NCI-H69 (cell line): ENCODE measurements around the gene OMP.

Experiments used
- DNase-seq: peaks from one replicate; lab custom pipeline; 2025; lab: John Stamatoyannopoulos, UW

Gene OMP

DNA sequence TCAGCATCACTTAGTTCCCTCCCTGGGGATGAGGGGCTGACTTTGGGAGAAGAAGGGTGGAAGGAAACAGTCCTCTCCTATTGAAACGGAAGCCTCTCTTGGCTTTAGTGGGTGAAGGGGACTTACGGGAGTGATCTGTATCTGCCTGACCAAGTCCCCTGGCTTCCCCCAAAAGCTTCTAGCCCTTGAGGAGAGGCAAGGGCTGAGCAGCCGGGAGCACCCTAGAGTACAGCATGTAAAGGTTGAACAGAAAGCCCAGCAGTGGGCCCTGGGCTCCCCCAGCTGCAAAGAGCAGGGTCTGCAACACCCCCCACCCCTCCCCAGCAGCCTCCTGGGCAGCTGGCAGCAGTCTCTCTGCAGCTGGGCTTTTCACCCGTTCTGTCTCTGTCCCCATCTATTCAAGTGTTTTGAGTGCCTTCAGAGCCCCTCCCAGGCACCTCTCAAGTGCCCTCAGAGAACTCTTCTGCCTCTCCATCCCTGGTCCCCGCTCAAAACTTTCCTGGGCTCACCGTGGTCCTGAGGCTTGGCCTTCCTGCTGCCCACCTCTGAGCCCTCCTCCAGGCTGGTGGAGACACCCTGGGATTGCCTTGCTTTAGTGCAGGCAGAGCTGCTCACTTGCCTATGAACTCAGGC is 33.2 kb upstream of the OMP start:
- DNase-seq: peak; percentile 10

DNA sequence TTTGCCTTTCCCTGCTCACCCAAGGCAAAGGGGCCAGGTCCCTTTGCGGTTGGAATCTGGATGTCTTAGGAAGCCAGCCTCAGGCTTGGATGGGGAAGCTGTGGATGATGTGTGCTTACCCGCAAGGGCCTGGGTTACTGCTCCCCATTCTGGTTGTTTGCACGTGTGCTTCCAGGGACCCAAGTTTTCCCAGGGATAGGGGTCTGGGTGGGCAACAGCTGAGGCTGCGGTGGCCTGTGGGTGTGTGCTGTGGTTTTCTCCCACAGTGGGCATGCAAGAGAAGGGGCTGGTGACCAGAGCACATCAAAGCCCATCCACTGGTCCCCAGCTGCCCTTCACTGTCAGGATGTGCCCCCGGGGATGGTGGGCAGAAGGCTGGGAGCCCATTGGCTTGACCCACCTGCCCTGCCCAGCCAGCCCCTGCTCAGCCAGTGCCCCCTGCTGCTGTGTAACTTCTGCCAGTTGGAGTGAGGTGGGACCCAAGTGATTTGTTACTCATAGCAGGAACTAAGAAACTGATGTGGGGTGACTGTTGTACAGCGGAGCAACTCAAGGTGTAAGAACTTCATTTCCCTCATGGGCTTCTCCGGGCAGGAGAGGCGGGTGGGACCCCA is 32.6 kb upstream of the OMP start:
- DNase-seq: no peak

DNA sequence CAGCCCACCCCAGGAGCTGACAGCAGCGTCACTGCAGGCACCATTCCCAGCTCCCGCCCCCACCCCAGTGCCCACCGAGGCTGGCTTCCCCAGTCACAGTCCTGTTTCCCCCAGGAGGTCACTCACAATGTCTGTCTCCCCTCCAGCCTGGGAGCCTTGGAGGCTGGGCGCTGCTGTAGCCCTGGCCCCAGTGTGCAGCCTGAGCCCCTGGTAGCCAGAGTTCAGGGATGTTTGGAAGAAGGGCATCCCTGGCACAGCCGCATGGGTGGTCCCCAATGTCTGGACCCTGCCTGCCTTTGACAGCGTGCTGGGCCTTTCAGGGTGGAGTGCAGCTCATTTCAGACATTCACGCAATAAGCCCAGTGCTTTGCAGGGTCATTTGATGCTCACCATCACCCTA is 31.6 kb upstream of the OMP start:
- no peak for DNase-seq

DNA sequence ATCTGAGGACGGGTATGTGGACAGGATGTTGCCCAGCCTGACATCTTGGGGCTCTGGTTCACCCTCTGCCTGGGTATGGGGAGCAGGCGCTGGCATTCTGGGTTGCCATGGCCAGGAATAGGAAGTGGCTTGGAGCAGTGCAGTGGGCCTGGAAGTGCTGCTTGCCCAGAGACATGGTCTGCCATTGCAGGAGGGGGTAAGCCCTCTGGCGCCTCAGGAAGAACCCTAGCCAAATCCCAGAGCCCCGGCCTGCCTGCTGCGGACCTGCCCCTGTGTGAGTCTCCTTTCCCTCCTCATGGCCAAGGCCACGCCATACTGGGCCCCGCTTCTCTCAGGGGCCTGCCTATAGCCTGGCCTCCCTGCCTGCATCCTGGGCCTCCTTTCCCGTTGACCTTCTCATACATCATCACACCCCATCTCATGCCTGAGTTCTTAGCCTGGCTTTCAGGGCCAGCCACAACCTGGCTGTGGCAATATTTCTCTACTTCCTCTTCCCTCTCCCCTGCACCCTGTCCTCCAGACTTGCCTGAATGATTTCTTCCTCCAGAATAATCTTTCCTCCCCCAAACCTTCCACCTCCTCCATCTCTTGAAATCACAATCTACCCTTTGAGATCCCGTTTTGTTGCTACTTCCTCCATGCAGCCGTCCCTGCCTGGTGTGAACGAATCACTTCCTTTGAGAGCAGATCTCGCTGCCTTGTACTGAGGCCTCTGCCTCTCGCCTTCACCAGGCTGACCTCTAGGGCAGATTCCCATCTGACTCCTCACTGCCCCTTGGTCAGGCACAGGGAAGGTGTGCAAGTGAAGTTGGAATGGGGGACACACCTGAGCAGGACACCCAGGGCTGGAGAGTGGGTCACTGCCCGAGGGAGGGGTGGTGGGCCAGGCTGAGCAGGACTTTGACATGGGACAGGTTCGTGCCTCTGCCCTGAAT is 30.7 kb upstream of the OMP start:
- no peak for DNase-seq

DNA sequence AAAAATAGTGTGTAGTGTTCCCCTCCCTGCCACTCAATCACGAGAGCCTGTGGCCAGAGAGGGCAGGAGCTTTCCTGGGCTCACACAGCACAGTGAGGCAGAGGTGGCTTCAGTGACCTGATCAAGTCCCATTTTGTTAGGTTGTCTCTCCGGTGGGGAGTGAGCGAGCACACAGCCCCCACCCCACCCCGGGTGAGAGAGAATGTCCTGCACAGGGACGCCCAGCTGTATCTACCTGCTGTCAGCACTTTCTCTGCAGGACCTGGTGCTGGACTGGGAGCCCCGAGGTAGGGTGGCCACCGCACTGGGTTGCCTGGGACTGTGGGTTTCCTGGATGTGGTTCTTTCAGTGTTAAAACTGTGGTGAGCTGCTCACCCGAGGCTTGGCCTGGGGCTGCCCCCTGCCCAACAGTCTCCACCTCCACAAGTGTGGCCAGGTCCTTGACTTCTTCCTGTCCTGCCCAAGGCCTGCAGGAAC is 29.8 kb upstream of the OMP start:
- DNase-seq: no peak

DNA sequence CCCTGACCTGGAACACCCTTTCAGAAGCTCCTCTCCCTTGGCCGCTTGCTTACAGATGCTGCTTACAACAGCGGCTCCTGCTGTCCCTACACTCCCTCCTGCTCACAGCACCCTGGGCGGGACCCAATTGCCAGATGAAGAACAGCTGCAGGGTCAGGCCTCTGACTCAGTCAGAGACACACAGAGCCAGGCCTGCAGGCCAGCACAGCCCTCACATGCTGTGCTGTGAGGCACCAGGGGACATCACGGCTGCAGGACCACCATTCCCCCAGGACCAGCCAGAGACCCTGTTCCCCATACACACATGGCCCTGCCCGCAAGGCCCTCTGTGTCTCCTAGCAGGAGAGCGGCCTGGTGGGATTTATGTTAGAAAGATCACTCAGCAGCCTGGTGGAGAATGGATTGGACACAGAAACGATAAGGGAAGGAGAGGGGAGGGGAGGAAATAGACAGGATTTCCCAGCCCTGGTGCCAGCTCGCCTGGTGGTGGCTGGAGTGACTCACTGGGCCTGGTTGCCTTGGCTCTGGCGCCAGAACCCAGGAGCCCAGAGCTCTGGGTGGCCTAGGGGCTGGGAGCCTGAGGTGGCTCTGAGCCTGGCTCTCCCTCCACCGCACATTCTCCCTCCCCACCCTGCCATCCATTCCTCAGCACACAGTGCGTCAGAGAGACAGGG is 29.2 kb upstream of the OMP start:
- DNase-seq: peak; percentile 48

DNA sequence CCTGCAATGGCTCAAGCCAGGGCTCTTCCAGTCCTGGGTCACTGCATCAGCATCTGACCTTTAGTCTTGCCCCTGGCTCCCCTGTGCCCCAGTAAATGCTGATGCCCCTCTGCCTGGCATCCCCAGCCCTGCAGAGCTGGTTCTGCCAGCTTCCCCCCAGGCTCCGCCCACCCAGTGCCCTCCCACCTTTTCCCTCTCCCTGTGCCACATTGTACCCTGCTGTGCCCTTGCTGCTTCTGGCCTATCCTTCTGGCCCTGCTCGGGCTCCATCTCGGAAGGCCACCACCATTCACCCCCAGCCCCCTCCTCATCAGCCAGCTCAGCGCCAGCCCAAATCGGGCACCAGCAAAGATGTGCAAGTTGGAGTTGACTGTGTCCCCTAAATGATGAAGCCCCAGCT is 28.4 kb upstream of the OMP start:
- peak; percentile 23 for DNase-seq

DNA sequence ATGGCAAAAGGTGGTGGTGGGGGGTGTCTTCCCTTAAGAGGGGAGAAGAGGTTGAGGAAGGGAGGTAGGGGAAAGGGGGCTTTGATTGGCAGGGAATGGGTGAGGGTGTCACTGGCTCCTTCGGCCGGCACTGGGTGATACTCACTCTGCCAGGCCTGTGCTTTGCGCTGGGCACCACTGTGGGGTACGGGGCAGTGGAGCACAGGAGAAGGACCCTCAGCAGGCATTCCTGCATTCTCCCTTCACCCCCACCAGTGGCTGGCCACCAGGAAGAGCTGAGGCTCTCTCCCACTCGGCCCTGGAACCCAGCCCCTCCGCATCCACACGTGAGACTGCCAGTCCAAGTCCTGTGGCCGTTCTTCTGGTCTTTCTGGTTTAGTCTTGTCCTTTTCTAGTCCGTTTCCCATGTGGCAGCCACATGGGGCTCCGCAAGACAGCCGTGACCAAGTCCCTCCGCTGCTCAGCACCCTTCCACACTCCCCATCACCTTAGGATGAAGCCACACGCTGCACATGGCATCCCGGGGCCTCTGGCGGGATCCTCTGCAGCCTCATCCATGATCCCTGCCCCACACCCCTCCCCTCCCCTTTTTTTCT is 27.9 kb upstream of the OMP start:
- no peak for DNase-seq

DNA sequence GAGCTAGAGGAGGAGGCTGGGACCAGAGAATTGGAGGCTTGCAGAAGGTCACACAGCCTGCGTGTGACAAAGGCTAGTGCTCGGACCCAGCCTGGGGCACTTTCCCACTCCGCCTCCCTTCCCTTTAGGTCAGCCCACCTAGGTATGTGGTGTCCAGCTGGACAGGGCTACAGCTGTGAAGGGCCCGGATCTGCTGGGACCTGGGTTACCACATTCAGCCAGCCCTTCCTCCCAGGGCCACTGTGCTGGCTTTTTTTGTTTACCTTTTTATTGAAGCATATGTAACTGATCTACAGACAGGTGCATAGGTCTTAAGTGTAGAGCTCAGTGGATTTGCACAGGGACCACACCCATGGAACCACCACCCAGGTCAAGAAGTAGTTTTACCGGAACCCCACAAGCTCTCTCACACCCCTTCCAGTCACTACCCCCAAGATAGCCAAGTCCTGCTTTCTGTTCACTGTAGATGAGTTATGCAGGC is 27.2 kb upstream of the OMP start:
- DNase-seq: peak; percentile 21

DNA sequence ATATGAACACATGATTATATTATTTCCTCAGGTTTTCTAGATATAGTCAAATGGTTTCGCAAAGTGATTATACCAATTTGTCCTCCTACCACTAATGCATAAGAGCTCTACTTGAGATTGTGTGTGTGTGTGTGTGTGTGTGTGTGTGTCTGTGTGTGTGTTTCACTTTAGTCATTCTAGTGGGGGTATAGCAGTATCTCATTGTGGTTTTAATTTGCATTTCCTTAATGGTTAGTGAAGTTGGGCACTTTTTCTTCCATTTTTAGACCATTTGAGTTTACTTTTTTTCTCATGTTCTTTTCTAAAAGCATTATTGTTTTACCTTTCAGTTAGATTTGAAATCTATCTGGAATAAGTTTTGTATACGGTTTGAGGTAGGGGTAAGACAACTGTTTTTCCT is 23.0 kb upstream of the OMP start:
- no peak for DNase-seq

DNA sequence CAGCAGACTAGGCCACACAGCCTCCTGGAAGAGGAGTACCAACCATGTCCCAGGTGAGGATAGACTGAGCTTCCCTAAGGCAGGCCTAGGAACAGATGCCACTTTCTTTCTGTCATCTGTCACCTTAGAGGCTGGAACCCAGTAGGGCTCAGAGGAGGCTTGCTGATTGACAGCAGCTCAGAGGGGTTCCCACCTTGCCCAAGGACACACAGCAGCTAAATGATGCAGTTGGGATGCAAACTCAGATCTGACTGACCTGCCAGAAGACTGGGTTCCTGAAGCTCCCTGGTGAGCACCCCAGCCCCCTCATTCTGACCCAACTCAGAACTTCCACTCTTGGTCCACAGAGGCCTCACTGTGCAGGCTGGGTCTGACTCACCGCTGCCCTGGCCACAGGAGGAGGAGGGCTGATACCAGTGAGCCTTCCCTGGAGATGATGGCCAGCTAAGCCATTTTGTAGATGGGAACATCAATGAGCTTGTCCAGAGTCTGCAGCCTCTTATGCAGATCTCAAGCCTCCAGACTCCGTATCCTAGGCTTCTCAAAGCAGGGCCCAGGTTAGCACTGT is 21.9 kb upstream of the OMP start:
- no peak for DNase-seq

DNA sequence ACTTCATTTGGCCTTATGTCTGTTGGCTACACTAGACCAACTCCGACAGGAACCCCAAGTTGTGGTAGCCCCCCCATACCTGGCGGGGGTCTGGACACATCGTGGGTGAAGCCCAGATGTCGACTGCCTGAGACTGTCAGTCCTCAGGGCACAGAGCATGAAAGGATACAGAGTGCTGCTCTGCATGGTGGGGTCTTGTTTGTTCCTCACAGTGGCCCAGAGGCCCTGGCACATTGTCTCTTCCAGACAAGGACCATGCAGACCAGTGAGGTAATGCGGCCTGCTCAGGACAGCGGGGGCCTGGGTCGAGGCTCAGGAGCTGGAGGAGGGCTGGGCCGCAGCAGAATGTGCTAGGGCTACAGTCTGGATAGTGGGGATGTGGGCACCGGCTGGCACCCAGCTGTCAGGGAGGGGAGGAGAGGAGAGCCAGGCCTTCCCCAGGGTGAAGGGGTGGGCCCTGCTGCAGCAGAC is 21.2 kb upstream of the OMP start:
- DNase-seq: no peak

DNA sequence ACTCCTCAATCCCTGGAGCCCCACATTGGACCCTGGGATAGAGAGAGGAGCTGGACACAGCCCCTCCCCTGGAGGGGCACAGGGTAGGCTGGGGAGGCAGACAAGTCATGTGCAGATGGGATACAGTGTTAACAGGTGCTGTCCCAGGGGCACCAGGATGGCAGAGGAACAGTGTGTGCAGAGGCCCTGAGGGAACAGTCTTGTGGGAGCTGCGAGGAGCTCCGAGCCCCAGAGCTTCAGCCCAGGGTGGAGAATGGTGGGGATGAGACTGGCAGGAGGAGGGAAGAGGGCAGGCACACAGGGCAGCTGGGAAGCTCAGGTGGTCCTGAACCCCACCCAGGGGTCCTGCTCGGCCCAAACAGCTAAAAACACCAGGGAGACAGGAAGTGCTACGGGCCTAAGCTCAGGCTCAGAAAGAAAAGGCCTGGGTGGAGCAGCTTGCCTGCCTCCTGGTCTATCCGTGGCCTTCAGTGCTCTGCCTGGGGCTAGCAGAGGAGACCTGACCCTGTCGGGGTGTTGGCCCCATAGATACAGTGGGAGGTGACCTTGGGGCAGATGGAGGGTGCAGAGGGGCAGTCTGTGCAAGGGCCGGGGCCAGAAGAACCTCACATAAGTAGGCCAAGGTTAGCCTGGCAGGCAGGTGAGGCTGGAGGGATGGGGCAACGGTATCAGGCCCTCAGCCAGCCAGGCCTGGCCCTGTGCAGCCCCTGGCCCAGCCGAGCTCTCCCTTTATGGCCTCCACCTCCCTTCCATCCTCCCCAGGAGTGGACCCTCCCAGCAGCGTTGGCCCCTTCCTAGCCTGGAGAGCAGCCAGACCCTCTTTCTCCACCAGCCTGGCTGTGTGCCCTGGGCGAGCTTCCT is 20.4 kb upstream of the OMP start:
- no peak for DNase-seq

DNA sequence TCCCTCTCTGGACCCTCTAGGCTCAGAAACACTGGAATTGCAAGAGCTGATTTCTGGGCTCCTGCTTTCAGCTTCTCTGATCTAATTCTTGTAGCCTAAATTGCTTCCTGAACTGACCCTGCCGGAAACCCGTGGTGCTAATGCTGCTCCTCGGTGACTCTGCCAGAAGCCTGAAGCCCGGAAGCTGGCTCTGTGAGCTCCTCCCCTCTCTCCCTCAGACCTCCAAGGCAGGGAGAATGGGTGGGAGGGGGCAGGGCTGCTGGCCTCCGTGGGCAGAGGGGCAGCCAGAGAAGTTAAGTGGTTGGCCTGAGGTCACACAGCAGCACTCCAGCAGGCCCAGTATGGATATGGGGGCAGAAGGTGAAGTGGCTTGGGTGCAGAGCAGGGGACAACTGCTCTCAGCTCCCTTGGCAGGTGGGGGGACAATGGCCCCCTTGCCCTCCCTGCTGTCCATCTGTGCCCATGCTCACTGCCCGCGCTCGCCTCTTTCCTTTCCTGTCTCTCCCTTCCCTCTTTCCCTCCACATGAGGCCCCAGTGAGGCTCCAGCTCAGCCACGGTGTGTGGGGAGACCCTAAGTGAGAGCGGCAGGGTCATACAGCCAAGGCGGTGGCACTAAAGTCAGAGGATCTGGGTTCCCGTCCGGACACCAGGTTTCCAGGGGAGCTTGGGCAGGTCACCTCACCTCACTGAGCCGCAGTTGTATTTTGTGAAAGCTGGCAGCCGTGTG is 19.6 kb upstream of the OMP start:
- no peak for DNase-seq

DNA sequence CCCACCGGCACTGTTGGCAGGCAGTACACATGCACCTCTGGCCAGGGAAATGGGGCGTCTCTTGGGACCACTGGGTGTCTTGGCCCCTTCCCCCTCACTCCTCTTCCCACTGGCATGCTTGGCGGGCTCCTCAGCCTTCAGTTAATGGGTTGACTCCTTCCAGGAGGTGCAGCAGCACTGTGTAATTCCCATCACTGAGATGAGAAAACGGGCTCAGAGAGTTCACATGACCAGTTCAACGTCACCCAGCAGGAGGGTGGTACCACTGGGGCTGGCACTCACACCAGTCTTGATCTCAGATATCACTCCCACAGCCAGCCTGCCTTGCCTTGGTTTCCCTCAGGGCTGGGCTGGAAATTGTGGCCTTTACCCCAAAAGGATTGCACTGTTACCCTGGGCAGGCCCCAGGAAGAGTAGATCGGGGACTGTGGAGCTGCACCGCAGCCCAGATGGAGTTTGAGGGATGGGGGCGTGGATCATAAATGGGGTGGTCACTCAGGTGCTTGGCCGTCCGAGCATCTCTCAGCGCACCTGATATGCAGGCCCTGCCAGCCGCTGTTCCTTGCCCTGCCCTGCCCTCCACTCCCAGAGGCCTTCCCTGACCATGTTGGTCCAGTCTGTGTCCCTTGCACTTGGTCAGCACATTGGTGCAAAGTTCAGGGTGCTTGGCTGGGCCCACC is 18.9 kb upstream of the OMP start:
- DNase-seq: no peak

DNA sequence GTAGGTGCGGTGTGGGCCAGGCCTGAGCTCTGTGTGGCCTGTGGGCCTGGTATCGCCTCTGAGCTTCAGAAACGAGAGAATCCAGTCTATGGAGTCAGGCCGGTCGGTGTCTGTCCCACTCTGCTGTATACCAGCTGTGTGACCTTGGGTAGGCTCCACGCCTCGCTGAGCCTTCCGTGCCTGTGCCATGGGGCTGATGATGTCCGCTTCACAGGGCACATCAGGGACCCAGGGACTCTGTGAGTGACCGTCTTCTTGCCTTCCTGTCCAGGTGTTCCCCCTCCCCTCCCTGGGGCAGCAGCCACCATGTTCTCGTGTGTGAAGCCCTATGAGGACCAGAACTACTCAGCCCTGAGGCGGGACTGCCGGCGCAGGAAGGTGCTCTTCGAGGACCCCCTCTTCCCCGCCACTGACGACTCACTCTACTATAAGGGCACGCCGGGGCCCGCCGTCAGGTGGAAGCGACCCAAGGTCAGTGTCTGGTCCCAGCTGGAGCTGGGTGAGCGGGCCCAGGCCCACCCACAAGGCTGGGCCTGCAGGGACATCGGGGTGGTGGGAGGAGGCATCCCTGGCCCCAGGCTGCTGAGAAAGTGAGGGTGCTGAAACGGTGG is 18.0 kb upstream of the OMP start:
- no peak for DNase-seq

DNA sequence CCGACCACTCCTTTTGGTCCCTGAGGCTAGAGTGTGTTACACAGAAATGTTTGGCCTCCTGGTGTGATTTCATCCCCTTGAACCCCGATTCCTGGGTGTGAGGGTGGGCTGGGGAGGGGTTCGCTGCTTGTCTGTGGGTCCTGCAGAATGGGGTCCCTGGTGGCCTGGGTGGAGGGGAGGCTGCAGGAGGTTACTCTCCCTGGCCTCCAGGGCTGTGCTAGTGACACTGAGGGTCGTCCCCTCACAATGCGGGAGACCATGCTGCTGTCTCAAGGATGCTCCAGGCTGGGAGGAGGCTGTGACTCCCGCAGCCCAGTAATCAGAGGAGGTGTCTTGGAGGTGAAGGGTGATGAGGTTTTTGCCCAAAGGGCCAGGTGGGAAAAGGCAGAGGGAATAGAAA is 17.0 kb upstream of the OMP start:
- DNase-seq: no peak
